HepG2 (cell line): ENCODE measurements around the gene DSN1. TPM values are rescaled to one million over a fixed set of nuclear protein-coding genes. Genes with fewer than 3 reads are reported as not detected.

Experiments used
- BHLHE40 ChIP-seq: IDR thresholded peaks from 2 replicates; pipeline ENCODE4 v1.6.1; 2011; ENCODE audit warnings: low read length, improper control_type of control experiment
- ESRRA ChIP-seq: sonication (generic); formaldehyde crosslinking; IDR thresholded peaks from 2 replicates; pipeline ENCODE4 v1.5.1; 2020; ENCODE audit warnings: mild to moderate bottlenecking, low read depth, missing genetic modification reagents
- FOXK2 ChIP-seq: fragments of 450-650 bp; IDR thresholded peaks from 2 replicates; pipeline ENCODE4 v1.6.1; 2016
- IRX3 ChIP-seq: sonication (generic); formaldehyde crosslinking; IDR thresholded peaks from 2 replicates; pipeline ENCODE4 v1.8.1; 2023; ENCODE audit warnings: mild to moderate bottlenecking, low read depth, missing genetic modification reagents, borderline replicate concordance
- KDM5B ChIP-seq: sonication (generic); formaldehyde crosslinking; IDR thresholded peaks from 2 replicates; pipeline ENCODE4 v1.4.0; 2020; ENCODE audit warnings: missing genetic modification reagents, mild to moderate bottlenecking, borderline replicate concordance
- PHF20 ChIP-seq: sonication (generic); formaldehyde crosslinking; IDR thresholded peaks from 2 replicates; pipeline ENCODE4 v1.5.0; 2020; ENCODE audit warnings: mild to moderate bottlenecking, missing genetic modification reagents
- SRSF9 ChIP-seq: fragments of 200-400 bp; formaldehyde crosslinking; IDR thresholded peaks from 2 replicates; pipeline ENCODE4 v1.6.1; 2018; ENCODE audit warnings: borderline replicate concordance, mild to moderate bottlenecking, low read depth, low read length; ENCODE audit not compliant: insufficient read depth, poor library complexity, severe bottlenecking
- TAF15 ChIP-seq: fragments of 200-400 bp; formaldehyde crosslinking; IDR thresholded peaks from one replicate; pipeline ENCODE4 v1.6.1; 2018; ENCODE audit warnings: mild to moderate bottlenecking, low read depth, low read length; ENCODE audit not compliant: poor library complexity, severe bottlenecking
- TBX3 ChIP-seq: fragments of 450-650 bp; IDR thresholded peaks from 2 replicates; pipeline ENCODE4 v1.6.1; 2017; ENCODE audit warnings: antibody characterized with exemption, mild to moderate bottlenecking, inconsistent platforms, borderline replicate concordance
- TOE1 ChIP-seq: sonication (generic); formaldehyde crosslinking; IDR thresholded peaks from 2 replicates; pipeline ENCODE4 v1.4.0; 2020; ENCODE audit warnings: mild to moderate bottlenecking, missing genetic modification reagents
- YEATS4 ChIP-seq: sonication (generic); formaldehyde crosslinking; IDR thresholded peaks from 2 replicates; pipeline ENCODE4 v1.4.0; 2020; ENCODE audit warnings: missing genetic modification reagents, borderline replicate concordance
- ZBTB42 ChIP-seq: sonication (generic); formaldehyde crosslinking; IDR thresholded peaks from 2 replicates; pipeline ENCODE4 v1.5.0; 2020; ENCODE audit warnings: mild to moderate bottlenecking, missing genetic modification reagents
- ZFYVE20 ChIP-seq: sonication (generic); formaldehyde crosslinking; IDR thresholded peaks from 2 replicates; pipeline ENCODE4 v1.8.0; 2023; ENCODE audit warnings: low read depth, mild to moderate bottlenecking, moderate library complexity, missing genetic modification reagents, borderline replicate concordance
- ZNF343 ChIP-seq: sonication (generic); formaldehyde crosslinking; IDR thresholded peaks from 2 replicates; pipeline ENCODE4 v1.4.0; 2020; ENCODE audit warnings: mild to moderate bottlenecking, missing genetic modification reagents
- ZNF569 ChIP-seq: sonication (generic); formaldehyde crosslinking; IDR thresholded peaks from 2 replicates; pipeline ENCODE4 v1.5.0; 2020; ENCODE audit warnings: mild to moderate bottlenecking, missing genetic modification reagents, moderate library complexity, borderline replicate concordance
- ZNF792 ChIP-seq: IDR thresholded peaks from 2 replicates; pipeline ENCODE4 v1.6.1; 2016
- ZSCAN31 ChIP-seq: sonication (generic); formaldehyde crosslinking; IDR thresholded peaks from 2 replicates; pipeline ENCODE4 v1.5.0; 2020; ENCODE audit warnings: low read depth, mild to moderate bottlenecking, missing genetic modification reagents
- polyA plus RNA-seq, 8 experiments: library from polyadenylated mRNA; depleted of rRNA in 3 of 8; stranded (reverse) in 7 of 8; unstranded in 1 of 8; fragments of >200 nt; fragmentation: Illumina TruSeq in 4 of 8; extraction: Trizol in 4 of 8; gene quantifications; 2 replicates each; pipeline versions ENCODE4 v1.2.1 to v1.2.3, GENCODE V29; 2011 to 2016; ENCODE audit warnings: low read depth in 4 of 8, missing spikeins in 1 of 8, mixed read lengths in 1 of 8; ENCODE audit not compliant: insufficient read depth in 1 of 8
- total RNA-seq, 5 experiments: library from RNA; depleted of rRNA; stranded (reverse); fragments of >200 nt; fragmentation: Illumina TruSeq; extraction: Trizol; gene quantifications; 2 replicates each; pipeline ENCODE4 v1.2.3, GENCODE V29; 2016; ENCODE audit warnings: low read depth in 1 of 5
- TF ChIP-seq, protein P1 (sequence below): sonication (generic); IDR thresholded peaks from 2 replicates; pipeline ENCODE4 v1.6.1; 2016; ENCODE audit warnings: low read depth, borderline replicate concordance
- TF ChIP-seq, protein P2 (sequence below): sonication (generic); formaldehyde crosslinking; IDR thresholded peaks from 2 replicates; pipeline ENCODE4 v1.4.0; 2020; ENCODE audit warnings: missing genetic modification reagents
- TF ChIP-seq, protein P3 (sequence below): sonication (generic); formaldehyde crosslinking; IDR thresholded peaks from 2 replicates; pipeline ENCODE4 v1.5.0; 2020; ENCODE audit warnings: mild to moderate bottlenecking, low read depth, missing genetic modification reagents, borderline replicate concordance
- TF ChIP-seq, protein P4 (sequence below): sonication (generic); formaldehyde crosslinking; IDR thresholded peaks from 2 replicates; pipeline ENCODE4 v1.5.1; 2020; ENCODE audit warnings: missing genetic modification reagents, mild to moderate bottlenecking, borderline replicate concordance
- TF ChIP-seq, protein P5 (sequence below): sonication (generic); formaldehyde crosslinking; IDR thresholded peaks from 2 replicates; pipeline ENCODE4 v1.4.0; 2020; ENCODE audit warnings: missing genetic modification reagents

The DSN1 gene
- total and polyA plus RNA-seq, 2 of the 13 experiments (the other 11 are each of a cell fraction or from before 2014, with no cell fraction given), result 18.7 to 53.7 TPM

DNA sequence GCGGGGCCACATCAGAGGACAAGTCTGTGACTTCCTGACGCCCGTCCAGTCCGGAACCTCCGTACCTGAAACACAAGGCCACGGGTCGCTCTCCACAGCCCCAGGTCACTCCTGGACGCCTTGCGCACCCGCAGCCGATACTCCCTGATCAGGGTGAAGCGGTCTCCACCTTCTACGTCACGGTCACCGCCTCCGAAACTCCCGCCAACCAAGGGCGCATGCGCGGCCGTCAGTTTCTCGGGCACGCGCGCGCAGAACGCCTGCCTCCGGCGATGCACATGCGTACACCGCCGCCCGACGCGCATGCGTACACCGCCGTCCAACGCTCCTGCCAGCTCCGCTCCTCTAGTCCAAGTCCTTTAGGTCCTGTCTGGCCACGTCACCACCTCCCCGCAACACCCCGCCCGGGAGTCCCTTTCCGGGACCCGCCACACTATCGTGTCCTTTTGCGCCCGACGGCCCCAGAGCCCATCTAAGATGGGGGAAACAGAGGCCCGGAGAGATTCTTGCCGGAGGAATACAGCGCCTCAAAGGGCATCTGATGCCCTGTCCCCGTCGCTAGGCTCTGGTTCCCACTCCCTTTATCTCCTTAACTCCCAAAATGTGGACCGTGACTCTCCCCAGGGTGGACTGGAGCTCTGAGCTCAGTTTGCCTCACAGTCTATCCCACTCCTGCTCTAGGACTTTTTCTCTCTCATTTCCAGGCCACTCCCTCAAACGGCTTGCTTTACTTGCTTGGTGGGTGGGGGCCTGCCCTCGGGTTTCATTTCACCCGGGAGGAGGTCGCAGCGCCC is at the start of gene DSN1 (continued):
- TF ChIP-seq BHLHE40, result peak; percentile 41; the same call in 1 of the 2 replicates
- TF ChIP-seq ZSCAN31, result peak; percentile 92
- TF ChIP-seq ZNF343, result peak; percentile 98
- 0 out of 2 replicates have a peak, but pooled peaks have one; percentile 17 for TF ChIP-seq ZNF569 (CRISPR knock-in tag)
- TF ChIP-seq, protein P1, sequence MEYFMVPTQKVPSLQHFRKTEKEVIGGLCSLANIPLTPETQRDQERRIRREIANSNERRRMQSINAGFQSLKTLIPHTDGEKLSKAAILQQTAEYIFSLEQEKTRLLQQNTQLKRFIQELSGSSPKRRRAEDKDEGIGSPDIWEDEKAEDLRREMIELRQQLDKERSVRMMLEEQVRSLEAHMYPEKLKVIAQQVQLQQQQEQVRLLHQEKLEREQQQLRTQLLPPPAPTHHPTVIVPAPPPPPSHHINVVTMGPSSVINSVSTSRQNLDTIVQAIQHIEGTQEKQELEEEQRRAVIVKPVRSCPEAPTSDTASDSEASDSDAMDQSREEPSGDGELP, result no peak
- TF ChIP-seq, protein P2, sequence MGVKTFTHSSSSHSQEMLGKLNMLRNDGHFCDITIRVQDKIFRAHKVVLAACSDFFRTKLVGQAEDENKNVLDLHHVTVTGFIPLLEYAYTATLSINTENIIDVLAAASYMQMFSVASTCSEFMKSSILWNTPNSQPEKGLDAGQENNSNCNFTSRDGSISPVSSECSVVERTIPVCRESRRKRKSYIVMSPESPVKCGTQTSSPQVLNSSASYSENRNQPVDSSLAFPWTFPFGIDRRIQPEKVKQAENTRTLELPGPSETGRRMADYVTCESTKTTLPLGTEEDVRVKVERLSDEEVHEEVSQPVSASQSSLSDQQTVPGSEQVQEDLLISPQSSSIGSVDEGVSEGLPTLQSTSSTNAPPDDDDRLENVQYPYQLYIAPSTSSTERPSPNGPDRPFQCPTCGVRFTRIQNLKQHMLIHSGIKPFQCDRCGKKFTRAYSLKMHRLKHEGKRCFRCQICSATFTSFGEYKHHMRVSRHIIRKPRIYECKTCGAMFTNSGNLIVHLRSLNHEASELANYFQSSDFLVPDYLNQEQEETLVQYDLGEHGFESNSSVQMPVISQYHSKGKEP (CRISPR knock-in tag), result 0 out of 2 replicates have a peak, but pooled peaks have one; percentile 21
- TF ChIP-seq ZNF792 (CRISPR knock-in tag), result peak; percentile 61
- peak; percentile 95; the same call in 1 of the 2 replicates for TF ChIP-seq IRX3 (CRISPR knock-in tag)
- TF ChIP-seq, protein P3, sequence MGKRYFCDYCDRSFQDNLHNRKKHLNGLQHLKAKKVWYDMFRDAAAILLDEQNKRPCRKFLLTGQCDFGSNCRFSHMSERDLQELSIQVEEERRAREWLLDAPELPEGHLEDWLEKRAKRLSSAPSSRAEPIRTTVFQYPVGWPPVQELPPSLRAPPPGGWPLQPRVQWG (CRISPR knock-in tag), result no peak
- no peak for TF ChIP-seq SRSF9
- TF ChIP-seq ESRRA (CRISPR knock-in tag), result peak; percentile 68; the same call in 1 of the 2 replicates
- TF ChIP-seq TAF15, result peak; percentile 30
- no peak; the same call in 1 of the 2 replicates for TF ChIP-seq TOE1
- peak; percentile 90; the same call in 1 of the 2 replicates for TF ChIP-seq ZFYVE20
- TF ChIP-seq TBX3, result 0 out of 2 replicates have a peak, but pooled peaks have one; percentile 12
- TF ChIP-seq, protein P4, sequence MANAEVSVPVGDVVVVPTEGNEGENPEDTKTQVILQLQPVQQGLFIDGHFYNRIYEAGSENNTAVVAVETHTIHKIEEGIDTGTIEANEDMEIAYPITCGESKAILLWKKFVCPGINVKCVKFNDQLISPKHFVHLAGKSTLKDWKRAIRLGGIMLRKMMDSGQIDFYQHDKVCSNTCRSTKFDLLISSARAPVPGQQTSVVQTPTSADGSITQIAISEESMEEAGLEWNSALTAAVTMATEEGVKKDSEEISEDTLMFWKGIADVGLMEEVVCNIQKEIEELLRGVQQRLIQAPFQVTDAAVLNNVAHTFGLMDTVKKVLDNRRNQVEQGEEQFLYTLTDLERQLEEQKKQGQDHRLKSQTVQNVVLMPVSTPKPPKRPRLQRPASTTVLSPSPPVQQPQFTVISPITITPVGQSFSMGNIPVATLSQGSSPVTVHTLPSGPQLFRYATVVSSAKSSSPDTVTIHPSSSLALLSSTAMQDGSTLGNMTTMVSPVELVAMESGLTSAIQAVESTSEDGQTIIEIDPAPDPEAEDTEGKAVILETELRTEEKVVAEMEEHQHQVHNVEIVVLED (CRISPR knock-in tag), result peak; percentile 97
- TF ChIP-seq YEATS4, result peak; percentile 100
- TF ChIP-seq PHF20 (CRISPR knock-in tag), result peak; percentile 89
- TF ChIP-seq FOXK2, result no peak
- peak; percentile 94 for TF ChIP-seq KDM5B
- TF ChIP-seq ZBTB42 (CRISPR knock-in tag), result no peak; the same call in 1 of the 2 replicates
- TF ChIP-seq, protein P5, sequence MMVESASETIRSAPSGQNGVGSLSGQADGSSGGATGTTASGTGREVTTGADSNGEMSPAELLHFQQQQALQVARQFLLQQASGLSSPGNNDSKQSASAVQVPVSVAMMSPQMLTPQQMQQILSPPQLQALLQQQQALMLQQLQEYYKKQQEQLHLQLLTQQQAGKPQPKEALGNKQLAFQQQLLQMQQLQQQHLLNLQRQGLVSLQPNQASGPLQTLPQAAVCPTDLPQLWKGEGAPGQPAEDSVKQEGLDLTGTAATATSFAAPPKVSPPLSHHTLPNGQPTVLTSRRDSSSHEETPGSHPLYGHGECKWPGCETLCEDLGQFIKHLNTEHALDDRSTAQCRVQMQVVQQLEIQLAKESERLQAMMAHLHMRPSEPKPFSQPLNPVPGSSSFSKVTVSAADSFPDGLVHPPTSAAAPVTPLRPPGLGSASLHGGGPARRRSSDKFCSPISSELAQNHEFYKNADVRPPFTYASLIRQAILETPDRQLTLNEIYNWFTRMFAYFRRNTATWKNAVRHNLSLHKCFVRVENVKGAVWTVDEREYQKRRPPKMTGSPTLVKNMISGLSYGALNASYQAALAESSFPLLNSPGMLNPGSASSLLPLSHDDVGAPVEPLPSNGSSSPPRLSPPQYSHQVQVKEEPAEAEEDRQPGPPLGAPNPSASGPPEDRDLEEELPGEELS (CRISPR knock-in tag), result peak; percentile 61; the same call in 1 of the 2 replicates
